ENCODE results near the gene GPRC5B.

Gene GPRC5B

DNA sequence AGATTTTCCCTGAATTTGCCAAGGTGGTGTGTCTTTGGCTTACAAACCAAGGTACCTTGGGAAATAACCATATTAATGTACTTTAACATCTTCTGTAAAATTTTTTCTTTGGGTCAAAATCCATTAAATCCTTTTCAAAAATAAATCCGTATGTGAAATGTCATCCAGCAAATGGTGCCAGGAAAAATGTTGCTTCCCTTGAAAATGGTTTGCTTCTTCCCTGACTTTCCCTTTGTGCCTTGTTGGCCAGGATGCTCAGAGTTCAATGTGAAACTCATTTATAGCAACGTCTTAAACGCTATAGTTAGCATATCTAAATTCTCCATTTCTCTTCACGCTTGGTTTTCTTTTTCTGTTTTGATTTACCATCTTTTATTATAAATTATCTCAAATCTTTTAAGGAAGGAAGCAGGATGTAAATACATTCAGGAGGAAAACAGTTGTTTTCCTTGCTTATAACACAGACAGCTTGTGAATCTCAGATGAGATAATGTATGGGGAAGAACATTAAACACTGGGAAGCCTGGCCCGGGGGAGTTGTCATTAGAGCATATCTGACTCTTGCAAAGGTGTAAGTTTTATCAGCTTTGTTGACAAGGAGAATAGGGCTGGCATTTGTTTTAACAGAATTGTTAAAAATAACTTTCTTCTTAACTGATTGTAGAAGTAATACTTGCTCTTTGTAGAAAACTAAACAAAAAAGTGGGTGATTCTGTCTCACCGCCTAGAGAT is 42.1 kb downstream of the GPRC5B start:
- no peak for DNase-seq

DNA sequence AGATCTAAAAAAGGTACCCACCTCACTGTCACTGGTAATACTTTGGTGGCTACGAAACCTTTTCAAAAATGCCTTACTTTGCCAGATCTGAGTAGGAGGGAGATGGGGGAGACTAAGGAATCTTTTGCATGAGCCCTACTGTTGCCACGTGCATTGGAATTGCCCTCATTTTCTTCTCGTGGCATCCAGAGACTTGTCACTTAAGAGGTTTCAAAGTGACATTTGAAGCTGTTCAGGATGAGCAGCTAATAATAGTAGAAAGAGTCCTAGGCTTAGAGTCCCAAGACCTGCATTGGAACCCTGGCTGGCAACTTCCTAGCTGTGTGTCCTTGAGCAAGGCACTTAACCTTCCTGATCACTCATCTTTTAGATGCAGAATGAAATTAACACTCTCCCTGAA is 43.5 kb downstream of the GPRC5B start:
- DNase-seq, result no peak

DNA sequence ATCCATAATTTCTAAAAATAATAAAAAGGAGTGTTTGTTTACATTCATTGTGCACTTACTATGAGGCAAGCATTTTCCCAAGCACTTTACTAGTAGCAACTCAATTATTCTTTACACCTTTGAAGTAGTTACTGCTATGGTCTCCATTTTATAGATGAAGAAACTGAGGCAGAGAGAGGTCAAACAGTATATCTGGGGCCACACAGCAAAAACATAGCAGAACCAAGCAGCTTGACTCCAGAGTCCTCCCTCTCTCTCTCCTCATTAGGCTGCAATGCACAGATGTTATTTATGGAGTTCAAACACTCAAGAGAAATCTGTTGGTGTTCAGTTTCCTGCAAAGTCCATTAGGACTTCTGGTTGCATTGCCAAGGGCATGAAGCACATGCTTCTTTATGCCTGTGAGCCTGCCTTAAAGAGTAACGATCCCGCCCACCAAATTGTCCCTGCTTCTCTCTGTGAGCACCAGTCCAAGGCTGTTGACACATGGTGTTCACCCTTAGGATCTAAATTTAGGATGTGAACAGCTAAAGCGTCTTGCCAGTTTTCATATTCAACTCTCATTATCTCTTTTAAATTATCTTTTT is 44.0 kb downstream of the GPRC5B start:
- no peak for DNase-seq

DNA sequence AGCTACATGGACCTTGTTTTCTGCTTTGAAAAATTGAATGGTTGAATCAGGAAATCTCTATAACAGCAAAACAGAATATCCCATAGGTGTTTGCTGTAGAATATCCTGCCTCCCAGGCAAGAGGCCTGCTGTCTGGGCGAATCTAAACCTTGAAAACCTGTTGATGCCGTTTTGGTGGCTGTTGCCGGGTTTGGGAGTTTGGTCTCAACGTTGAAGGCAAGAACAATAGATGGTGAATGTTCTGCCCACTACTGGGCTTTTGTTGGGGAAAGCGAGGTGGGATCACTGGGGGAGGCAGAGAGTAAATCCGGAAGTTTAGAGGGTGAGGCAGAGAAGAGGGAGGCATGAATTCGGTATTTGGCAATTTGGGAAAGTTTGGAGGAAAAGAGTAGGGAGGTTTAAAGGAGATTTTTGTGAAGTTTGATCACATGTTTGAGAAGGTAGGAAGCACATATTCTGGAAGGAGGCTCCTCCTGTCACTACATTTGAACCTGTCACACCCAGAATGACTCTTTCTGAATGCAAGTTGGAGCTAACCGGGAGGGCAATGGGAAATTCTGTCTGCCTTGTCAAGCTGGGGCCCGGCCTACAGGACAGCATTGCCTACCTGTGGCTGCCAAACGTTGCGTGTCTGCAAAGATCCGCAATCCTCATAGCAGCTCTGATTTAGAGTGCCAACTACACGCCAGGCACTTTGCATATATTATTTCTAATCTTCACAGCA is 46.5 kb downstream of the GPRC5B start:
- no peak for DNase-seq

DNA sequence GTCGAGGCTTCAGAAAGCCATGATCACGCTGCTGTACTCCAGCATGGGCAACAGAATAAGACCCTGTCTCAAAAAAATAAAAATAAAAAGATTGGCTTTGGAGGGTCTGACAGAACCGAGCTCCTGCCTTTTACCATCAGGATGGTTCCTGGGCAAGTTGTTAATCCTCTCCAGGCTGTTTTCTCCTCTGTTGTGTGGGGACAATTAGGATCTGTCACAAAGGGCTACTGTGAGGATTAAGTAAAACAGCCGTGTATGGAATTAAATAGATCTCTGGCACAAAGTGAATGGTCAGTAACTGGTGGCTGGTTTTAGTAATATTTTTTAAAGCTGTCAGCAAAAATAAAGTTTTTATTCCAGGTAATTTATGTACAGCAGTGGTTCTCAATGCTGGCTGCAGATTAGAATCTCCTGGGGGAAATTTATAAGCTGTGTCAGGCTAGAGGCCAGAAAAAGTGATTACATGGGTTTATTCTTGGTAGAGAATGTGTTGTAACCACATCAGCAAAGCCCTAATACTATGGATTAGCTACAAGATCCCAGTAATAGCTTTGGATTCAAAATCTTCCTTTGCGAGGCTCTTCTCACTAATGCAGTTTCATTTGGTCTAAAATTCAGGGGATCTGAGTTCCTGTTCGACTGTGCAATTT is 47.2 kb downstream of the GPRC5B start:
- no peak for DNase-seq

DNA sequence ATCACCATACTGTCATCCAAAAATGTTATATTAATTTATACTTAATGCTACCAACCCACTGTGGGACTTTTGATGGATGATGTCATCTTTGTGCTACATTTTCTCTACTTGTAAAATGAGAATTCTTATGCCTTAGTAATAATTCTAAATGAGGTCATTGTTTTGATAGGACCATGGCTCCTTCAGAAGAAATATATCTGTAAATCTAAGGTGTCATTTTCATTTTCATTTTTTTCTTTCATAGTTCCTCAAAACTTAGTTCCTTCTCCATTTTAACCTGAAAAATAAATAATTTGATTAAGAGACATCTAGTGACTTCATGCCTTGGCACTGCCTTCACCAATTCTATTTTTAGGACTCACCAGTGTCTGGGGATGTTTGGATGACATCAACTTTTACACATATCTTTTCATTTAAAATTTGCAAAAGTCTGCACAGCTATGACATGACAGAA is 48.7 kb downstream of the GPRC5B start:
- peak; percentile 58 for DNase-seq

DNA sequence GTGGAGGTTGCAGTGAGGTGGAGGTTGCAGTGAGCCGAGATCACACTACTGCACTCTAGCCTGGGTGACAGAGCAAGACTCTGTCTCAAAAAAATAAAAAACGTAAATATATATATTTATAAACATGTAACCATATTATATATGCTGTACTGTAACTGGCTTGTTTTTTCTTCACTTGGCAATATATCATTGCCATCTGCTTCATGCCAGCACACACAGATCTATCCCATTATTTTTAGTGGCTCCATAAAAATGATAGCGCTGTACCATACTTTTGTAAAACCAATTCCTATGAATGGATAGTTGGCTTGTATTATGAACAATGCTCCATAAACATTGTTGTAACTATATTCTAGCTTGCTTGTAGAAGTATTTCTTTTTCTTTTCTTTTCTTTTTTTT is 49.5 kb downstream of the GPRC5B start:
- no peak for DNase-seq

DNA sequence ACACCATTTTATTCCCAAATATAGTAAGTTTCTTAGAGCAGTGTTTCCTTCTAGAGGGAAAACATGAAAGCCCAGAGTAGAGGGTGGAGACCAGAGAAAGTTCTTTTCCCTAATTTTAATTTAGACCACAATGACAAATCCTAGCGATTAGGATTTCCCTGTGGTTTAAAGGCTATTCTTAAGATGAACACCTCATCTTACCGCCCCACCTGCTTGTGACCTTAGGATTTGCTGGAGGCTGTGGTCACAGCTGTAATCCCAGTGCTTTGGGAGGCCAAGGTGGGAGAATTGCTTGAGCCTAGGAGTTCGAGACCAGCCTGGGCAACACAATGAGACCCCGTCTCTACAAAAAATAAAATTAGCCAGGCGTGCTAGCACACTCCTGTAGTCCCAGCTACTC is 51.1 kb downstream of the GPRC5B start:
- DNase-seq, result no peak

DNA sequence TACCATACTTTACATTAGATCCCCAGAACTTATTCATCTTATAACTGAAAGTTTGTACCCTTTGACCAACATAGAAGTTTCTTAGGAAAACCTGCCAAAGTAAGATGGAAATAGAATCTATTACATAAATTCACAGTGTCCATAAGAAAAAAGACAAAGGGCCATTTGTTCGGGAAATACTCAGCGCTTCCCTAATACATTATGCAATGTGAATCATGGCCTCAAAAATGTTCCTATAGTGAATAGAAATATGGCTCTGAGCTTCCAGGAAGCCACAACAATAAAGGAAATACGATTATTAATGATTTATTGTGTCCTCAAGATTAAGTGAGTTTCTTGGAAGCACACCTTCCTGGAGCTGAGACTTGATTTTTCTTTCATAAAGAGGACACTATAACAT is 51.5 kb downstream of the GPRC5B start:
- DNase-seq, result no peak

DNA sequence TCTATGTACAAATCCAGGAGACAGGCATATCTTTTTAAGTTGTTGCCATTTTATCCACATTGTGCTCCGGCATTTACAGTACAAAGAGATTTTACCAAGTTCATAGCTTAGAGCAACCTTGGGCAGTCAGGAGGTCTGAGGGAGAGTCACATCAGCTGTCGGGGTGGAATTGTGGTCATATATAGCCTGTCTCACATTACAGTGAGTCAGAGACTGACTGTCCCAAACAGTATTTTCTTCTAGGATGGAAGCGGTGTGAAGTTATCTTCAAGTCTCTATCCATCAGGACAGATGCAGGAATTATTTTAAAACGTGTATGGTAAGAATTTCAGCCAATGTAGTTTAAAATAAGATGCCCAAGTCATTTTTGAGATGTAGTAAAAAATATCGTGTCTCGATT is 53.0 kb downstream of the GPRC5B start:
- DNase-seq, result peak; percentile 68

DNA sequence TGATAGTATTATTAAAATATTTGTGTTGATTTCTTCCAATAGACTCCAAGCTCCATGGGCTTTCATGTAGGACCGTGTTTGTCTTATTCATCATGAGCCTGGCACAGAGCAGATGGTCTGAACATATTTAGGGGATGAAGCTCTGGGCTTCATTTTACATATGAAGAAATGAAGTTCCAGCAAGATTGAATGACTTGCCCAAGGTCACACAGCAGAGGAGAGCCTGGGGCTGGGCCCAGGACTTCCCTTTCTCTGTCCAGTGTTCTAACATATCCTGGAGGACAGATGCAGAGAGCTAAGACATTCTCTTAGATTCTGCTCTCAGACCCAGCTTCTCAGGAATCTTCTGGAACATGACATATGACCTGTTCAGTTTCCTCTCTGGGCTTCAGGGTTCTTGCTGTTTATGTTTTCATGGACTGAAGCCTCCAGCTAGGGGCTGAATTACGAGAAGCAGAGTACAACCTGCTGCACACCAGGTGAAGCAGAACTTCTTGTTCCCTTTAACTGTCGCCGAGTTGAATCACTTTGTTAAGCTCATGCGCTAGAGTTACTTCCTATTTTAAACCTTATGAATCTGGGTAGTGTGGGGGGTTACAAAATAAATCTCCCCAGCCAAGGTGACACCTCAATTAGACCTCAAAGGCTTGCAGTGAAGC is 53.6 kb downstream of the GPRC5B start:
- no peak for DNase-seq

DNA sequence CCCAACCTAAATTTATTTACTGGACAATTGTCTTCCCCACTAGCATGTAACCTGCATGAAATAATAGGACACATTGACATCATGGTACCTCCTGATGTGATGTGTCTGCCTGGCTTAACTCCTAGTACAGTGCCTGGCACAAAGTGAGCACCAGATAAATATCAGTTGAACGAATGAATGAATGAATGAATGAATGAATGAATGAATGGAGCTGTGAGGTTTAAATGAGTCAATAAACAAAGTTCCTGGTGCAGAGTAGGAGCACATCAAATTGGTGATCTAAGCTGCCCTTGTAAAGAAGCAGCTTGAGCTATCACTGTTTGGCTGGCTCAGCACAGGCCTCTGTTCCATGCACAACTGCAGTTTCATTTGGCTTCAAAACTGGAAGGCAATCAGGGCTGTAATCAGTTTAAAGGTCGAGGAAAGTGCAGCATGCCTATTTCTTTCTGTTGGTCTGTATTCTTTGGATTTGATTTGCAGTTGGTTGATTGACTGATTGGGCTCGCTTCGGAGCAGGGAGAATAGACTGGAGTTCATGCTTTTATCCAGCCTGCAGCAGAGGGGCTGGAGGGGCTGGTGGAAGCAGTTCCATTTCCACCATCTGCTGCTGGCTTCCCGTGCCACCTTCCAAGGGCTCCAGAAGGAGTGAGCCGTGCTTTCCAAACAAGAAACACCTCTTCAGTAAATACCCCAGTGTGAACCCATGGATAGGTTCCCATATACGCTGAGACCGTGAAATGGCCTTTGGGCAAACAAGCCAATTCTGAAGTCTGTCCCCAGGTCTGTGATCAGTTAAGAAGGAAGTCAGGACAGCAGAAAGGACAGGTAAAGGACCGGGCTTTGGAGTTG is 54.6 kb downstream of the GPRC5B start:
- DNase-seq, result no peak

DNA sequence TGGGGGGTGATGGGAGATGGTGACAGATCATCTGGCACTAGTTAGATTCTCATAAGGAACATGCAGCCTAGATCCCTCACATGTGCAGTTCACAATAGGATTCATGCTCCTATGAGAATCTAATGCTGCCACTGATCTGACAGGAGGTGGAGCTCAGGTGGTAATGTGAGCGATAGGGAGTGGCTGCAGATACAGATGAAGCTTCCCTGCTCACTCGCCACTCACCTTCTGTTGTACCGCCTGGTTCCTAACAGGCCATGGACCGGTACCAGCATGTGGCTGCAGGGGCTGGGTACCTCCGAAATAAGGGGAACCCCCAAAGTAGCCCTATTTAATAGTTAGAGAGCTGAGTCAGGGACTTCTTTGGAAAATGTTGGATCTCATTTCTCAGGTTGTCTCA is 60.4 kb downstream of the GPRC5B start:
- DNase-seq, result no peak

DNA sequence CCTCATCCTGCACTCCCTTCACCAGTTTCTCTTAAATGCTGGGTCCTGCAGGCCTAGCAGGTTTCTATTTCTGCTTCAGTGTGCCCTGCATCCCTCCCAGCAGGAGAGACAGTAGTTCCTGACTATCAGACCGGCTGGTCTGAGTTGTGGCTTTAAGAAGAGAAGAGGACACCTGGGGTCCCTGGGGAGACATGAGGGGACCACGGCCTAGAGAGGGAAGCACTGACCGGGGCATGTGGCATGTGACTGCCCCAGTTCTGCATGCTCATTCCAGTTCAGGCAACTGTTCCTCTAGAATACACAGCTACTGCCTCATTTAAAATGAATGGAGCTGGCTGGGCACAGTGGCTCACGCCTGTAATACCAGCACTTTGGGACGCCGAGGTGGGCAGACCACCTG is 61.3 kb downstream of the GPRC5B start:
- no peak for DNase-seq

DNA sequence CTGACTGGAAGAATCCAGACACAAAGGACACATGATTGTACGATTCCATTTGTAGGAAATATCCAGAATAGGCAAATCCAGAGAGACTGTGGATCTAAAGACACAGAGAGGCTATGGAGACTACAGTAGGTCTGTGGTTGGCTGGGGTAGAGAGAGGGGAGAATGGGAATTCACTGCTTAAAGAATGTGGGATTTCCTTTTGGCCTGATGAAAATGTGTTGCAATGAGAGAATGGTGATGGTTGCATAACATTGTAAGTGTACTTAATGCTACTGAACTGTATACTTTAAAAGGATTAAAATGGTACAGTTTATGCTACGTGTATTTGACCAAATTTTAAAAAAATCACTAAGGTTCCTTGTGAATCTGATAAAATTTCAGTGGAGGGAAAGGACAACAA is 62.1 kb downstream of the GPRC5B start:
- peak; percentile 43 for DNase-seq

DNA sequence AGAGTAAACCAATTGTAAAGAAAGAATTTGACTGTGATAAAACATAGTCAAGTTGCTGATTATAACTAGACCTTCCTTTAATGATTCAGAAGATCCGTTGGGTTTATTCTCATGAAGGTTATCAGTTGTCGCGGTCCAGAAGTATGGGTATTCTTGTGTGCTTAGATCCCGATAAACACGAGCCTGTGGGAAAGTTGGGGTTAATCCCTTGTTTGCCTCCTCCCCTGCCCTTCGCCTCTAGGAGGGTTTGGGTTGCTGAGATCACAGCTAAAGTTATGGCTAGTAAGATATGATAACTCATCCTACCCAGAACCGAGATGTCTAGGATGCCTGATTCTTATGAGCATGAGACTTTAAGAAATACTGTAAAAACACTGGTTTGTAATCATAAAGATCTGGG is 66.8 kb downstream of the GPRC5B start:
- no peak for DNase-seq

DNA sequence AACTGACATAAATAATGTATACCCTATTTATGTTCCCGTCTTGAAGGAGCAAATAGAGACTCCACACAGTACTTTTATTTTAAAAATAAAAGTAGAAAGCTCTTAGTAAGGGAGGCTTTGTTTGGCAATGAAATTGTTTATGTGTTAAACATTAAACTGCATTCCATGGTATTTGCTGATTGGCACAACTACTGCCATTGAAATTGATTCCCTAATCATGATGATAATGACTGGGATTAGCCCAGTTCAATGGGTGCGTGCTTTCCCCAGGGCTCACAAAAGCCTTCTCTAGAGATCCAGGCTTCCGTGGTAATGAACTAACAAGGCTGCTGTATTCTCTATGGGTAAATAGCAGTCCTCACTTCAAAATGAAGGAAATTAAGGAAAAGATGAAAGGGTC is 67.5 kb downstream of the GPRC5B start:
- no peak for DNase-seq

DNA sequence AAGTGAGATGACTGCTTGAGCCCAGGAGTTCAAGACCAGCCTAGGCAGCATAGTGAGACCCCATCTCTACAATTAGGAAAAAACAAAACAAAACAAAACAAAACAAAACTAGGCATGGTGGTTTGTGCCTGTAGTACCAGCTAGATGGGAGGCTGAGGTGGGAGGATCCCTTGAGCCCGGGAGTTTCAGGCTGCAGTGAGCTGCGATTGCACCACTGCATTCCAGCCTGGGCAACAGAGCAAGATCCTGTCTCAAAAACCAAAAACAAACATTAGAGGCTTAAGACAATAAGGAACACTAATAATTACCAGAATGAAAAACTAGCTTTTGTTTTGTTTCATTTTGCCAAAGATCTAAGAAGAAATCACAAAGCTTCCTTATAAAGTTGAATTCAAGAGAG is 69.2 kb downstream of the GPRC5B start:
- no peak for DNase-seq

DNA sequence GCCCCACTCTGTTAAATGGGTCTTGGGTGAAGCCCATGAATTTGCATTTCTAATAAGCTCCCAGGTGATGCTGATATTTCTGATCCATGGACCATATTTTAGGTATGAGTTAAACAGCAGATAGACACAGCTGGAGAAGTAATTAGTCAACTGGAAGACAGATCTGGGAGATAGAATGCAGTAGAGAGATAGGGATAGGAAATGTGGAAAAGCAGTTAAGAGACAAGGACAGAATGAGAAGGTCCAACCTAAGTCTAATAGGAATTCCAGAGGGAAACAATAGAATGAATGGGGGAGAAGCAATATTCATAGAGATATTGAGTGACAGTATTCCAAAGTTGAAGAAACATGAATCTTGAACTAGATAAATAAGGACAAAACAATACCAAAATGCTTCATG is 71.7 kb downstream of the GPRC5B start:
- no peak for DNase-seq

DNA sequence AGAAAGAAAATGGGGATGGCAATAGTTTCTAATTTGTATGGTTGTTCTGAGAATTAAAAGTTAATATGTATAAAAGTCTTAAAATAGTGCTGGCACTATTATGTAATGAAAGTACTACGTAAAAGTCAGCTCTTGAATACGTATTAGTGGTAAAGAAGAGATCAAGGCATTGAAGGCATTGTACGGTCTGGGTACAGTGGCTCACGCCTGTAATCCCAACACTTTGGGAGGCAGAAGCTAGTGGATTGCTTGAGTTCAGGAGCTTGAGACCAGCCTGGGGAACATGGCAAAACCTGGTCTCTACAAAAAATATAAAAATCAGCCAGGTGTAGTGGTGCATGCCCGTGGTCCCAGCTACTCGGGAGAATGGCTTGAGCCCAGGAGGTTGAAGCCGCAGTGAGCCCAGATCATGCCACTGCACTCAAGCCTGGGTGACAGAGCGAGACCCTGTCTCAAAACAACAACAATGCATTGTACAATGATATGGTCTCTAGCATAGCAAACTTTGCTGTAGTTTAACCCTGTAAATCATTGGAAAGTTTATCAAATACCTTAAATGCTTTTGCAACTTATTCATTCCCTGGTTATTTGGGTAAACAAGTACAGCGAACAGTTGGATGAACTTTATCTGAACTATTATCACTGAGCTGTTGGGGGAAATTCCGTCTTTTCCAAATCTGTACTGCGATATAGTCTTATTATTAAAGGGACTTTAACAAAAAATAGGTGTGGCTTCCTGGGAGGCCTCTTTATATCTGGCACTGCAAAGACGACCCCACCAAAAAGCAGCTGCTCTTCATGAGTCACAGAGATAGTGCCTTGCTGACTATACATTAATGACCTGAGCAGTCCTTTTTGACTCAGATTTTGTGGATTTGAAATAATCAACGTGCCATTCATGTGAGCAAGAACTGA is 73.6 kb downstream of the GPRC5B start:
- peak; percentile 76 for DNase-seq

DNA sequence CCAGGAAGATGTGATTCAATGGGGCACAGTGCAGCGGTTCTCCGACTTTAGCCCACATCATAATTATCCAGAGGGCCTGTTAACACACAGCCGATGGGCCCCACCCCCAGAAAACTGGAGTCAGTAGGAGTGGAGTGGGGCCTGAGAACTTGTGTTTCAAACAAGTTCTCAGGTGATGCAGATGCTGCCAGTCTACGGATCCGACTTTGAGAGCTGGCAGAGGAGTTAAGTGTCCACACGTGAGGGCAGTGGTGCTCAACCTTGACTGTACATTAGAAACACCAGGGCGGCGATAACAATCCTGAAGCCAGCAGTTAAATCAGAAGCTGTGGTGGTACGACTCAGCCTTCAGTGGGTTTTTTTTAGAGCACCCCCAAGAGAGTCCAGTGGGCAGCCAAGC is 75.0 kb downstream of the GPRC5B start:
- no peak for DNase-seq
